Esophagus squamous epithelium (tissue), 5 donors: ENCODE measurements around the gene NMT1. TPM values are rescaled to one million over a fixed set of nuclear protein-coding genes. Genes with fewer than 3 reads are reported as not detected.

Experiments used
- DNase-seq: peaks from one replicate; lab custom pipeline; 2025; lab: John Stamatoyannopoulos, UW
- H3K27ac ChIP-seq, 4 donors: fragments of 200-600 bp; sonication (generic); one replicate each; pipeline ENCODE4 v1.5.1; 2016 to 2019; ENCODE audit warnings: mild to moderate bottlenecking in 1 of 4
- H3K27me3 ChIP-seq, 4 donors: fragments of 200-600 bp; sonication (generic); 1 replicate in 3 of 4; 2 replicates in 1 of 4; pipeline versions ENCODE4 v1.5.1 to v1.6.0; 2017 to 2021; ENCODE audit warnings: antibody characterized with exemption in 1 of 4
- H3K36me3 ChIP-seq, 3 donors: fragments of 200-600 bp; sonication (generic); one replicate each; pipeline ENCODE4 v1.5.1; 2016 to 2019
- H3K4me1 ChIP-seq, 3 donors: fragments of 200-600 bp; sonication (generic); one replicate each; pipeline ENCODE4 v1.5.1; 2017 to 2019
- H3K4me3 ChIP-seq, 4 donors: fragments of 200-600 bp; sonication (generic); 1 replicate in 3 of 4; 2 replicates in 1 of 4; pipeline ENCODE4 v1.5.1; 2016 to 2019; ENCODE audit warnings: mild to moderate bottlenecking in 2 of 4, moderate library complexity in 1 of 4
- H3K9me3 ChIP-seq, 3 donors: fragments of 200-600 bp; sonication (generic); one replicate each; pipeline ENCODE4 v1.5.1; 2016 to 2019
- POLR2A ChIP-seq, 4 donors: fragments of 450-650 bp; IDR thresholded peaks; one replicate each; pipeline ENCODE4 v1.6.1; 2017; ENCODE audit warnings: antibody characterized with exemption in 4 of 4, mild to moderate bottlenecking in 4 of 4, moderate library complexity in 3 of 4
- WGBS, 2 donors: methylation state at CpG; one replicate each; pipeline ENCODE4 v1.1.5; 2018; 5-methylcytosine and 5-hydroxymethylcytosine counted together
- intact Hi-C: fragments of 100-400 bp; cut with DNase I; formaldehyde crosslinking; loops from one replicate; pipeline ENCODE4 v1.15.0; 2022
- total RNA-seq, 4 donors: library from RNA; depleted of rRNA; stranded (reverse); fragments of >200 nt; gene quantifications; one replicate each; pipeline ENCODE4 v1.1.0, GENCODE V29; 2016
- TF ChIP-seq, protein P1 (sequence below), 6 experiments: fragments of 450-650 bp in 4 of 6; fragments of 200-600 bp in 2 of 6; sonication (generic) in 2 of 6; IDR thresholded peaks; one replicate each; pipeline ENCODE4 v1.5.1; 2016 to 2019; ENCODE audit warnings: antibody characterized with exemption in 6 of 6, mild to moderate bottlenecking in 4 of 6, moderate library complexity in 4 of 6
- donor health status: DM: yes; HTN: yes; CAD: no.

The NMT1 gene
- total RNA-seq, 4 donors from 2014 or later, result 54.6 to 66.2 (median 57.8) TPM

GRCh38 chr17:45136846-45137560 is 75.9 kb downstream of the NMT1 start:
- H3K4me3 ChIP-seq, result no peak overlapping the region
- intact Hi-C loops, result no loop called here
- no peak for TF ChIP-seq POLR2A (IDR thresholded peaks at IDR 0.05)
- TF ChIP-seq, protein P1, sequence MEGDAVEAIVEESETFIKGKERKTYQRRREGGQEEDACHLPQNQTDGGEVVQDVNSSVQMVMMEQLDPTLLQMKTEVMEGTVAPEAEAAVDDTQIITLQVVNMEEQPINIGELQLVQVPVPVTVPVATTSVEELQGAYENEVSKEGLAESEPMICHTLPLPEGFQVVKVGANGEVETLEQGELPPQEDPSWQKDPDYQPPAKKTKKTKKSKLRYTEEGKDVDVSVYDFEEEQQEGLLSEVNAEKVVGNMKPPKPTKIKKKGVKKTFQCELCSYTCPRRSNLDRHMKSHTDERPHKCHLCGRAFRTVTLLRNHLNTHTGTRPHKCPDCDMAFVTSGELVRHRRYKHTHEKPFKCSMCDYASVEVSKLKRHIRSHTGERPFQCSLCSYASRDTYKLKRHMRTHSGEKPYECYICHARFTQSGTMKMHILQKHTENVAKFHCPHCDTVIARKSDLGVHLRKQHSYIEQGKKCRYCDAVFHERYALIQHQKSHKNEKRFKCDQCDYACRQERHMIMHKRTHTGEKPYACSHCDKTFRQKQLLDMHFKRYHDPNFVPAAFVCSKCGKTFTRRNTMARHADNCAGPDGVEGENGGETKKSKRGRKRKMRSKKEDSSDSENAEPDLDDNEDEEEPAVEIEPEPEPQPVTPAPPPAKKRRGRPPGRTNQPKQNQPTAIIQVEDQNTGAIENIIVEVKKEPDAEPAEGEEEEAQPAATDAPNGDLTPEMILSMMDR (IDR thresholded peaks at IDR 0.05), result no peak
- WGBS, 2 donors, result 57 to 75% methylated on average over 2 to 3 of the region's 12 CpGs
- no peak for DNase-seq
- H3K36me3 ChIP-seq, result peaks cover 0 to 18% (median 0%) of the 10 kb centered on the region in 3 donors
- H3K27me3 ChIP-seq, result no peaks in the 10 kb centered on the region
- H3K4me1 ChIP-seq, result peaks cover 12 to 43% (median 17%) of the 10 kb centered on the region in 3 donors
- no peaks in the 10 kb centered on the region for H3K9me3 ChIP-seq
- no peak overlapping the region for H3K27ac ChIP-seq

DNA sequence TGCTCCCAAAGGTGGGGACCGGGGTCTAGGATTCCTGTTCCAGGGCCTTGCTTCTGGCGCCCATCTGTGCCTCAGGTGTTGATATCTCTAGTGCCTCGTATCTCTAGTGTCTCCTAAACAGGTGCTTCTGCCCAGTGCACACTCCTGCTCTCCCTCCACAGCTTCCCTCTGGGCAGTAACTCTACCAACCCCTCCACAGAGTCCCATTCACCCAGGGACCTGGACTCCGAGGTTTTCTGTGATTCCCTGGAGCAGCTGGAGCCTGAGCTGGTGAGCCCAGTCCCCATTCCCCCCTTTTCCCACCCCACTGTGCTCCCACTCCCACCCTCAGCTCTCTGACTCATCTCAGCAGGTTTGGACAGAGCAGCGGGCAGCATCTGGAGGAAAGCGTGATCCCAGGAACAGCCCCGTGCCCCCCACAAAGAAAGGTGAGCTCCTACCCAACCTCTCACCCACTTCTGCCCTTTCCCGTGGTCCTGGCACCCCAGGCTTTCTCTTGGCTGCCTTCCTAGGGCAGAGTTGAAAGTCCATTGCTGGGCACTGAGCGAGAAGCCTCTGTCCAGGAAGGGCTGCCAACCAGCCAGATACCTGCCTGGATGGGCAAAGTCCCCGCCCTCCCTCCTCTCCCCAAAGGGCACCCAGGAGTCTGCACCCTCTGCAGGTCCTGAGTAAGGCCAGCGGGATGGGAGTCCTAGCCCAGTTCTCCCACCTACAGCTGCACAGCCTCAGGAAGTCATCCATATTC is 76.6 kb downstream of the NMT1 start:
- TF ChIP-seq POLR2A (IDR thresholded peaks at IDR 0.05), result no peak
- TF ChIP-seq, protein P1 (IDR thresholded peaks at IDR 0.05), result no peak
- WGBS, 2 donors, result 47 to 62% methylated on average over 5 to 6 of the region's 11 CpGs

GRCh38 chr17:45138911-45139532 is 77.9 kb downstream of the NMT1 start:
- no peak overlapping the region for H3K4me3 ChIP-seq
- WGBS, 2 donors, result 66 to 83% methylated on average over 7 to 8 of the region's 14 CpGs
- intact Hi-C loops, result no loop called here

More for the DNA sequence above, 76.6 kb downstream of the NMT1 start:
- DNase-seq, result no peak
- intact Hi-C loops, result no loop called here
- peaks cover 0 to 18% (median 0%) of the 10 kb centered on the region in 3 donors for H3K36me3 ChIP-seq
- H3K9me3 ChIP-seq, result no peaks in the 10 kb centered on the region
- no peak overlapping the region for H3K27ac ChIP-seq
- H3K27me3 ChIP-seq, result no peaks in the 10 kb centered on the region
- H3K4me1 ChIP-seq, result peaks cover 12 to 40% (median 17%) of the 10 kb centered on the region in 3 donors
- H3K4me3 ChIP-seq, result no peak overlapping the region

DNA sequence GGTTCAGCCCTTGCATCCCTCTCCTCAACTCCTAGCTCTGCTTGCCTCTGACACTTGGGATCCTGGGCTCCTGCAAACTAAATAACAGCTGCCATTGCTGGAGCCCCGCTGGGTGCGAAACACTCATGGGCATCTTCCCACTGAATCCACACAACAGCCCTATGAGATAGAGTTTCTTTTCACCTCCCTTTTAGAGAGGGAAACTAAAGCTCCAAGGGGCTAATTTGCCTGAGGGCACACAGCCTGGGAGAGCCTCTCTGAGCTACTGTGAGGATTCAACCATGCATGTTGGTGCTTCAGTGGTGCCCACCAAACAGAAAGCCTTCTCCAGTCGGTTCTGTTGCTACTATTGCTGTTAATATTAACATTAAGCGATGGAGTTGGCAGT is 78.4 kb downstream of the NMT1 start:
- H3K36me3 ChIP-seq, result peaks cover 0 to 18% (median 0%) of the 10 kb centered on the region in 3 donors
- 79 to 88% methylated on average over 2 to 4 of the region's 4 CpGs for WGBS, 2 donors

More at GRCh38 chr17:45138911-45139532, 77.9 kb downstream of the NMT1 start:
- DNase-seq, result no peak
- H3K9me3 ChIP-seq, result no peaks in the 10 kb centered on the region
- peaks cover 17 to 44% (median 24%) of the 10 kb centered on the region in 3 donors for H3K4me1 ChIP-seq
- no peaks in the 10 kb centered on the region for H3K27me3 ChIP-seq
- no peak overlapping the region for H3K27ac ChIP-seq
- H3K36me3 ChIP-seq, result peaks cover 0 to 18% (median 0%) of the 10 kb centered on the region in 3 donors
- TF ChIP-seq, protein P1 (IDR thresholded peaks at IDR 0.05), result no peak

More for the DNA sequence above, 78.4 kb downstream of the NMT1 start:
- no peaks in the 10 kb centered on the region for H3K9me3 ChIP-seq
- no peak for DNase-seq
- TF ChIP-seq, protein P1 (IDR thresholded peaks at IDR 0.05), result no peak
- no peak for TF ChIP-seq POLR2A (IDR thresholded peaks at IDR 0.05)
- no peak overlapping the region for H3K4me3 ChIP-seq
- intact Hi-C loops, result no loop called here
- H3K4me1 ChIP-seq, result peaks cover 18 to 49% (median 29%) of the 10 kb centered on the region in 3 donors
- H3K27me3 ChIP-seq, result no peaks in the 10 kb centered on the region
- H3K27ac ChIP-seq, result no peak overlapping the region
